HG02571 (cell line): ENCODE measurements around the gene FBXL5.

Source experiments
- ATAC-seq: cut with Tn5 transposase; IDR thresholded peaks from one replicate; pipeline ENCODE4 v1.9.1; 2021; ENCODE audit warnings: mild to moderate bottlenecking, moderate library complexity; ENCODE audit not compliant: unreplicated experiment

Gene FBXL5

GRCh38 chr4:15563871-15564270, 91.3 kb downstream of the FBXL5 start:
- ATAC-seq: no peak

- no peak for ATAC-seq
Measured at GRCh38 chr4:15562623-15563022, 92.5 kb downstream of the FBXL5 start.

- ATAC-seq: no peak
Measured at GRCh38 chr4:15562114-15562513, 93.0 kb downstream of the FBXL5 start.

GRCh38 chr4:15558561-15558960, 96.6 kb downstream of the FBXL5 start:
- ATAC-seq: no peak

DNA sequence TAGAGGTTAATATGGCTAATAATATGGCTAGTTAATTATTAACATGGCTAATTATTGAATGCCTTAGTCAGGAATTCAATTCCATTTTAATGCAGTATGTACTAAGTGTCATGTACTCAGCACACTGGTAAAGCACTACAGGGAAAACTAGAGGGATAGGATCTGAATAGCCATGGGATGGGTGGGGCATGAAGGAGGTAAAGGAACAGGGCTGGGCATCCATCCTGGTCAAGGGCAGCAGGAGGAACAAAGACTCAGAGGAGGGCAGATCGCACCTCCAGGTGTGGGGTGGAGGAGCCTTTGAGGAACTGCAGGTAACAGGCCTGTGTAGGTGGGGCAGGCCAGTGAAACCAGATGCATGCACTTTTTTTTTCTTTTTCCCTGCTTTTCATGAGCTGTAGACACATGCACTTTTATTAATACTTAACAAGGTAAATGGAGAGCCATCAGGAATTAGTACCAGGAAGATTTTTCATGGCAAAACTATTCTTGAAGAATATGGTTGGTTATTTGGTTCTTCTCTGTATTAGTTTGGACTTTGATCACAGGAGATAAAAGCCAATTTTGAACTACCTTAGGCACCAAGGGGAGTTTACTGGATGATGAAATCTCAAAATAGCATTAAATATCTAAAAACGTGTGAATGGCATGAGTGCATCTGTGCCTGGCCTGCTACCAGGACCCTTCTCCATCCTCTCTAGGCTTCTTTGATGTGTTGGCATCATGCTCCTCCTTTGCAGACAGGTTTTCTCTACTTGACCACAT, 97.2 kb downstream of the FBXL5 start:
- ATAC-seq: no peak

DNA sequence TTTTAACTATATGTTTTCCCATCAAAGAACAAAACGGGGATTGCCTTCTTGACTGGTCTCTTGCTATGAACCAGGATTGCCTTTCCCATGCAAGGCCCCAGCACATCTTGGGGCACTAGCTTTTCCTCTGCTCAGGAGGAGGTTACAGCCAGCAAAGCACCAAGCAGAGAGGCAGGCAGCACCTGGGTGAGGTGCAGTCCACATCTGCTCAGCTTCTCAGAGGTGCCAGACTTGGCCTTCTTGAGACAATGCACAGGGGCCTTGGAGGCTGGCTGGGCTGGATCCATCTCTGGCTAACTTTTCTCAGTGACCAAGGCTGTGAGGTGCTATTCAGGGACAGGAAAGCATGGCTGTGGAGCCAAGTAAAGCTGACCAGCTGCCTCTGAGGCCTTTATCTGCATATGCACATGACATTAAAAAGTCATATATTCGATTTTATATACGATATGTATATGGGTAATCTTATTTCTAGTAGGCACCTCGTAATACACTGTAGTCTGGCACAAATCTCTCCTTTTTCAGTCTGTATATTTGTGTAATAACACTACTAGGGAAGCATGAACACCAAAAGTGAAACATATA, 98.6 kb downstream of the FBXL5 start:
- no peak for ATAC-seq
